HEK293 (cell line): ENCODE results near the gene CBX3.

Source experiments
- CTCF ChIA-PET: fragments of 350-600 bp; formaldehyde crosslinking; extraction: SDS; loops from one replicate; lab custom pipeline; 2021; ENCODE audit warnings: antibody characterized with exemption; lab: Yijun Ruan, JAX
- POLR2A ChIA-PET: fragments of 300-600 bp; formaldehyde crosslinking; extraction: SDS; loops from one replicate; lab custom pipeline; 2020; ENCODE audit warnings: antibody characterized with exemption, inconsistent platforms; lab: Yijun Ruan, JAX
- H3K27ac ChIP-seq: fragments of 200-500 bp; sonication (Bioruptor generic); 2 replicates; pipeline ENCODE4 v1.5.1; 2014; ENCODE audit warnings: low read depth, low read length, control low read depth, inconsistent platforms; ENCODE audit errors: extremely low read depth
- H3K36me3 ChIP-seq, 2 experiments: fragments of 200-500 bp in 1 of 2; sonication (Bioruptor generic) in 1 of 2; 1 replicate in 1 of 2; 2 replicates in 1 of 2; pipeline ENCODE4 v1.5.1; 2014 to 2017; ENCODE audit warnings: inconsistent platforms in 2 of 2, low read length in 2 of 2; ENCODE audit not compliant: control insufficient read depth in 2 of 2, insufficient read depth in 1 of 2
- H3K4me1 ChIP-seq: fragments of 200-500 bp; sonication (Bioruptor generic); 2 replicates; pipeline ENCODE4 v1.5.1; 2014; ENCODE audit warnings: mild to moderate bottlenecking, low read length, inconsistent platforms; ENCODE audit not compliant: control insufficient read depth, insufficient read depth
- H3K4me3 ChIP-seq: 2 replicates; pipeline ENCODE4 v1.5.1; 2011; ENCODE audit warnings: low read depth, mild to moderate bottlenecking, control low read depth, low read length, moderate library complexity
- H3K9me3 ChIP-seq: fragments of 200-500 bp; sonication (Bioruptor generic); 2 replicates; pipeline ENCODE4 v1.5.1; 2014; ENCODE audit warnings: low read depth, low read length, inconsistent platforms; ENCODE audit not compliant: control insufficient read depth, insufficient read depth
- GLIS2 ChIP-seq: fragments of 450-650 bp; formaldehyde crosslinking; IDR thresholded peaks from 2 replicates; pipeline ENCODE4 v1.5.1; 2016; ENCODE audit warnings: missing biosample characterization, missing genetic modification characterization
- KLF9 ChIP-seq: fragments of 450-650 bp; formaldehyde crosslinking; IDR thresholded peaks from 2 replicates; pipeline ENCODE4 v1.5.1; 2016; ENCODE audit warnings: missing biosample characterization, missing genetic modification characterization, low read depth
- SP2 ChIP-seq: fragments of 450-650 bp; formaldehyde crosslinking; IDR thresholded peaks from 2 replicates; pipeline ENCODE4 v1.5.1; 2016; ENCODE audit warnings: missing biosample characterization, missing genetic modification characterization
- SP3 ChIP-seq: fragments of 450-650 bp; formaldehyde crosslinking; IDR thresholded peaks from 2 replicates; pipeline ENCODE4 v1.5.1; 2016; ENCODE audit warnings: missing biosample characterization, missing genetic modification characterization
- ZBTB8A ChIP-seq: fragments of 450-650 bp; formaldehyde crosslinking; IDR thresholded peaks from 2 replicates; pipeline ENCODE4 v1.5.1; 2016; ENCODE audit warnings: missing biosample characterization, missing genetic modification characterization
- ZFHX2 ChIP-seq: fragments of 450-650 bp; formaldehyde crosslinking; conservative IDR thresholded peaks from 2 replicates; pipeline ENCODE4 v1.5.1; 2016; ENCODE audit warnings: missing biosample characterization, missing genetic modification characterization
- ZNF335 ChIP-seq: fragments of 450-650 bp; formaldehyde crosslinking; conservative IDR thresholded peaks from 2 replicates; pipeline ENCODE4 v1.5.1; 2016; ENCODE audit warnings: missing biosample characterization, missing genetic modification characterization
- ZNF549 ChIP-seq: fragments of 450-650 bp; IDR thresholded peaks from 2 replicates; pipeline ENCODE4 v1.5.1; 2018; ENCODE audit warnings: missing biosample characterization, missing genetic modification characterization, mild to moderate bottlenecking, inconsistent platforms, moderate library complexity
- ZNF76 ChIP-seq: fragments of 450-650 bp; formaldehyde crosslinking; IDR thresholded peaks from 2 replicates; pipeline ENCODE4; 2016; ENCODE audit warnings: low read depth, missing biosample characterization, missing genetic modification characterization, borderline replicate concordance
- TF ChIP-seq, protein P1 (sequence below): fragments of 450-650 bp; formaldehyde crosslinking; IDR thresholded peaks from 2 replicates; pipeline ENCODE4 v1.5.1; 2016; ENCODE audit warnings: missing biosample characterization, missing genetic modification characterization
- TF ChIP-seq, protein P2 (sequence below): fragments of 450-650 bp; formaldehyde crosslinking; IDR thresholded peaks from 2 replicates; pipeline ENCODE4 v1.5.1; 2016; ENCODE audit warnings: missing biosample characterization, missing genetic modification characterization
- TF ChIP-seq, protein P3 (sequence below): sonication (generic); formaldehyde crosslinking; IDR thresholded peaks from 2 replicates; pipeline ENCODE4 v1.8.1; 2022; ENCODE audit warnings: mild to moderate bottlenecking, moderate library complexity, missing genetic modification reagents
- TF ChIP-seq, protein P4 (sequence below): fragments of 450-650 bp; formaldehyde crosslinking; IDR thresholded peaks from 2 replicates; pipeline ENCODE4 v1.5.1; 2016; ENCODE audit warnings: missing biosample characterization, missing genetic modification characterization
- TF ChIP-seq, protein P5 (sequence below): fragments of 450-650 bp; formaldehyde crosslinking; conservative IDR thresholded peaks from 2 replicates; pipeline ENCODE4 v1.5.1; 2016; ENCODE audit warnings: low read depth, missing biosample characterization, missing genetic modification characterization
- TF ChIP-seq, protein P6 (sequence below): fragments of 450-650 bp; formaldehyde crosslinking; optimal IDR thresholded peaks from 2 replicates; pipeline ENCODE3; 2016; ENCODE audit warnings: missing biosample characterization, mild to moderate bottlenecking, missing genetic modification characterization

Gene CBX3

DNA sequence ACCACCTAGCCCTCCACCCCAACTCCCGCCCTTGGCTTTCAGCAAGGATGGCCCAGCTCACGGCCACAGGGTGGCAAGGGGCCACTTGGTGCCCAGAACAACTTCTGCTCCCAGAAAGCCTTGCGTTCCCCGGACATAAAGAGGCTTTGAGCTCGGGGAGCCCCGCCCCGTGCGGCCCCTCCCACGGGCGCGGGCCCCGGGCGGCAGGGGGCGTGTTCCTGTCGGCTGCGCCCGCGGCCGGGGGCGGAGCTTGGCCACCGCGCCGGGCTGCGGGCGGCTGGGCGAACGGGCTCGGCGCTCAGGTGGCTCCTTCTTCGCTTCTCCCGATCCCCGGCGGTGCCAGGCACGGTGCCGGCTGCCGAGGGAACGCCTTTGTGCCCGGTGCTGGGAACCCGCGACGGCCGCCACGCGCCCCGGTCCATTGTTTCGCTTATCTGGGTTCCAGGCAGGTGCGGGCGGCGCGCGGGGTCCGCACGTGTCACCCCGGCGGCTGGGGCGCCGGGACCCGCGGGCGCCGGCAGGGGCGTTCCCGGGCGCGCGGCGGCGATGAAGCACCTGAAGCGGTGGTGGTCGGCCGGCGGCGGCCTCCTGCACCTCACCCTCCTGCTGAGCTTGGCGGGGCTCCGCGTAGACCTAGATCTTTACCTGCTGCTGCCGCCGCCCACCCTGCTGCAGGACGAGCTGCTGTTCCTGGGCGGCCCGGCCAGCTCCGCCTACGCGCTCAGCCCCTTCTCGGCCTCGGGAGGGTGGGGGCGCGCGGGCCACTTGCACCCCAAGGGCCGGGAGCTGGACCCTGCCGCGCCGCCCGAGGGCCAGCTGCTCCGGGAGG lies 49.4 kb upstream of the CBX3 start, which contains the start of gene NFE2L3:
Gene NFE2L3 (plus strand): TSS at position 246 of the 829 bp plus-strand sequence. CDS start 301 bp downstream, at position 547.
- H3K4me1 ChIP-seq = peaks cover 4% of the 10 kb centered on the region; the same call in 1 of the 2 replicates
- H3K9me3 ChIP-seq = no peaks in the 10 kb centered on the region
- POLR2A ChIA-PET = interaction anchor here (0.6 to 2.1 kb wide), 11 partner anchors 9 to 290 kb away, joined by 3 to 15 read pairs (median 3); no protein-coding TSS in a partner anchor
- H3K36me3 ChIP-seq = no peaks in the 10 kb centered on the region
- CTCF ChIA-PET = interaction anchor here (0.6 to 2.2 kb wide), 5 partner anchors 29 to 259 kb away, joined by 3 to 9 read pairs (median 4); no protein-coding TSS in a partner anchor
- H3K4me3 ChIP-seq = peak within 1 kb of the TSS; percentile 71
- H3K27ac ChIP-seq = peak within 1 kb of the TSS; percentile 71; the same call in 1 of the 2 replicates
- peak; percentile 73 for TF ChIP-seq ZNF76 (tag by site-specific recombination)
- TF ChIP-seq, protein P1, sequence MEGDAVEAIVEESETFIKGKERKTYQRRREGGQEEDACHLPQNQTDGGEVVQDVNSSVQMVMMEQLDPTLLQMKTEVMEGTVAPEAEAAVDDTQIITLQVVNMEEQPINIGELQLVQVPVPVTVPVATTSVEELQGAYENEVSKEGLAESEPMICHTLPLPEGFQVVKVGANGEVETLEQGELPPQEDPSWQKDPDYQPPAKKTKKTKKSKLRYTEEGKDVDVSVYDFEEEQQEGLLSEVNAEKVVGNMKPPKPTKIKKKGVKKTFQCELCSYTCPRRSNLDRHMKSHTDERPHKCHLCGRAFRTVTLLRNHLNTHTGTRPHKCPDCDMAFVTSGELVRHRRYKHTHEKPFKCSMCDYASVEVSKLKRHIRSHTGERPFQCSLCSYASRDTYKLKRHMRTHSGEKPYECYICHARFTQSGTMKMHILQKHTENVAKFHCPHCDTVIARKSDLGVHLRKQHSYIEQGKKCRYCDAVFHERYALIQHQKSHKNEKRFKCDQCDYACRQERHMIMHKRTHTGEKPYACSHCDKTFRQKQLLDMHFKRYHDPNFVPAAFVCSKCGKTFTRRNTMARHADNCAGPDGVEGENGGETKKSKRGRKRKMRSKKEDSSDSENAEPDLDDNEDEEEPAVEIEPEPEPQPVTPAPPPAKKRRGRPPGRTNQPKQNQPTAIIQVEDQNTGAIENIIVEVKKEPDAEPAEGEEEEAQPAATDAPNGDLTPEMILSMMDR (tag by site-specific recombination) = peak; percentile 46; the same call in 1 of the 2 replicates
- peak; percentile 52 for TF ChIP-seq ZNF335 (tag by site-specific recombination)
- TF ChIP-seq, protein P2, sequence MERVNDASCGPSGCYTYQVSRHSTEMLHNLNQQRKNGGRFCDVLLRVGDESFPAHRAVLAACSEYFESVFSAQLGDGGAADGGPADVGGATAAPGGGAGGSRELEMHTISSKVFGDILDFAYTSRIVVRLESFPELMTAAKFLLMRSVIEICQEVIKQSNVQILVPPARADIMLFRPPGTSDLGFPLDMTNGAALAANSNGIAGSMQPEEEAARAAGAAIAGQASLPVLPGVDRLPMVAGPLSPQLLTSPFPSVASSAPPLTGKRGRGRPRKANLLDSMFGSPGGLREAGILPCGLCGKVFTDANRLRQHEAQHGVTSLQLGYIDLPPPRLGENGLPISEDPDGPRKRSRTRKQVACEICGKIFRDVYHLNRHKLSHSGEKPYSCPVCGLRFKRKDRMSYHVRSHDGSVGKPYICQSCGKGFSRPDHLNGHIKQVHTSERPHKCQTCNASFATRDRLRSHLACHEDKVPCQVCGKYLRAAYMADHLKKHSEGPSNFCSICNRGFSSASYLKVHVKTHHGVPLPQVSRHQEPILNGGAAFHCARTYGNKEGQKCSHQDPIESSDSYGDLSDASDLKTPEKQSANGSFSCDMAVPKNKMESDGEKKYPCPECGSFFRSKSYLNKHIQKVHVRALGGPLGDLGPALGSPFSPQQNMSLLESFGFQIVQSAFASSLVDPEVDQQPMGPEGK (tag by site-specific recombination) = 0 out of 2 replicates have a peak, but pooled peaks have one; percentile 23
- peak; percentile 39; the same call in 1 of the 2 replicates for TF ChIP-seq ZFHX2
- peak; percentile 61; the same call in 1 of the 2 replicates for TF ChIP-seq KLF9
- TF ChIP-seq, protein P3, sequence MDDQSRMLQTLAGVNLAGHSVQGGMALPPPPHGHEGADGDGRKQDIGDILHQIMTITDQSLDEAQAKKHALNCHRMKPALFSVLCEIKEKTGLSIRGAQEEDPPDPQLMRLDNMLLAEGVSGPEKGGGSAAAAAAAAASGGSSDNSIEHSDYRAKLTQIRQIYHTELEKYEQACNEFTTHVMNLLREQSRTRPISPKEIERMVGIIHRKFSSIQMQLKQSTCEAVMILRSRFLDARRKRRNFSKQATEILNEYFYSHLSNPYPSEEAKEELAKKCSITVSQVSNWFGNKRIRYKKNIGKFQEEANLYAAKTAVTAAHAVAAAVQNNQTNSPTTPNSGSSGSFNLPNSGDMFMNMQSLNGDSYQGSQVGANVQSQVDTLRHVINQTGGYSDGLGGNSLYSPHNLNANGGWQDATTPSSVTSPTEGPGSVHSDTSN (CRISPR knock-in tag) = 0 out of 2 replicates have a peak, but pooled peaks have one; percentile 36
- TF ChIP-seq SP2 (tag by site-specific recombination) = peak; percentile 39; the same call in 1 of the 2 replicates
- TF ChIP-seq, protein P4, sequence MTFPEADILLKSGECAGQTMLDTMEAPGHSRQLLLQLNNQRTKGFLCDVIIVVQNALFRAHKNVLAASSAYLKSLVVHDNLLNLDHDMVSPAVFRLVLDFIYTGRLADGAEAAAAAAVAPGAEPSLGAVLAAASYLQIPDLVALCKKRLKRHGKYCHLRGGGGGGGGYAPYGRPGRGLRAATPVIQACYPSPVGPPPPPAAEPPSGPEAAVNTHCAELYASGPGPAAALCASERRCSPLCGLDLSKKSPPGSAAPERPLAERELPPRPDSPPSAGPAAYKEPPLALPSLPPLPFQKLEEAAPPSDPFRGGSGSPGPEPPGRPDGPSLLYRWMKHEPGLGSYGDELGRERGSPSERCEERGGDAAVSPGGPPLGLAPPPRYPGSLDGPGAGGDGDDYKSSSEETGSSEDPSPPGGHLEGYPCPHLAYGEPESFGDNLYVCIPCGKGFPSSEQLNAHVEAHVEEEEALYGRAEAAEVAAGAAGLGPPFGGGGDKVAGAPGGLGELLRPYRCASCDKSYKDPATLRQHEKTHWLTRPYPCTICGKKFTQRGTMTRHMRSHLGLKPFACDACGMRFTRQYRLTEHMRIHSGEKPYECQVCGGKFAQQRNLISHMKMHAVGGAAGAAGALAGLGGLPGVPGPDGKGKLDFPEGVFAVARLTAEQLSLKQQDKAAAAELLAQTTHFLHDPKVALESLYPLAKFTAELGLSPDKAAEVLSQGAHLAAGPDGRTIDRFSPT (tag by site-specific recombination) = peak; percentile 90
- no peak for TF ChIP-seq GLIS2 (tag by site-specific recombination)
- TF ChIP-seq, protein P5, sequence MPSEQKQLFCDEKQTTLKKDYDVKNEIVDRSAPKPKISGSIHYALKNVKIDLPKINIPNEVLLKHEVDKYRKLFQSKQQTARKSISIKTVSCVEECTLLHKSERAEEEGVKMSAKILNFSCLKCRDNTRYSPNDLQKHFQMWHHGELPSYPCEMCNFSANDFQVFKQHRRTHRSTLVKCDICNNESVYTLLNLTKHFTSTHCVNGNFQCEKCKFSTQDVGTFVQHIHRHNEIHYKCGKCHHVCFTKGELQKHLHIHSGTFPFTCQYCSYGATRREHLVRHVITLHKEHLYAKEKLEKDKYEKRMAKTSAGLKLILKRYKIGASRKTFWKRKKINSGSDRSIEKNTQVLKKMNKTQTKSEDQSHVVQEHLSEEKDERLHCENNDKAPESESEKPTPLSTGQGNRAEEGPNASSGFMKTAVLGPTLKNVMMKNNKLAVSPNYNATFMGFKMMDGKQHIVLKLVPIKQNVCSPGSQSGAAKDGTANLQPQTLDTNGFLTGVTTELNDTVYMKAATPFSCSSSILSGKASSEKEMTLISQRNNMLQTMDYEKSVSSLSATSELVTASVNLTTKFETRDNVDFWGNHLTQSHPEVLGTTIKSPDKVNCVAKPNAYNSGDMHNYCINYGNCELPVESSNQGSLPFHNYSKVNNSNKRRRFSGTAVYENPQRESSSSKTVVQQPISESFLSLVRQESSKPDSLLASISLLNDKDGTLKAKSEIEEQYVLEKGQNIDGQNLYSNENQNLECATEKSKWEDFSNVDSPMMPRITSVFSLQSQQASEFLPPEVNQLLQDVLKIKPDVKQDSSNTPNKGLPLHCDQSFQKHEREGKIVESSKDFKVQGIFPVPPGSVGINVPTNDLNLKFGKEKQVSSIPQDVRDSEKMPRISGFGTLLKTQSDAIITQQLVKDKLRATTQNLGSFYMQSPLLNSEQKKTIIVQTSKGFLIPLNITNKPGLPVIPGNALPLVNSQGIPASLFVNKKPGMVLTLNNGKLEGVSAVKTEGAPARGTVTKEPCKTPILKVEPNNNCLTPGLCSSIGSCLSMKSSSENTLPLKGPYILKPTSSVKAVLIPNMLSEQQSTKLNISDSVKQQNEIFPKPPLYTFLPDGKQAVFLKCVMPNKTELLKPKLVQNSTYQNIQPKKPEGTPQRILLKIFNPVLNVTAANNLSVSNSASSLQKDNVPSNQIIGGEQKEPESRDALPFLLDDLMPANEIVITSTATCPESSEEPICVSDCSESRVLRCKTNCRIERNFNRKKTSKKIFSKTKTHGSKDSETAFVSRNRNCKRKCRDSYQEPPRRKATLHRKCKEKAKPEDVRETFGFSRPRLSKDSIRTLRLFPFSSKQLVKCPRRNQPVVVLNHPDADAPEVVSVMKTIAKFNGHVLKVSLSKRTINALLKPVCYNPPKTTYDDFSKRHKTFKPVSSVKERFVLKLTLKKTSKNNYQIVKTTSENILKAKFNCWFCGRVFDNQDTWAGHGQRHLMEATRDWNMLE (tag by site-specific recombination) = 0 out of 2 replicates have a peak, but pooled peaks have one; percentile 44
- TF ChIP-seq SP3 (tag by site-specific recombination) = peak; percentile 35
- no peak for TF ChIP-seq ZNF549
- TF ChIP-seq ZBTB8A (tag by site-specific recombination) = peak; percentile 89
- TF ChIP-seq, protein P6, sequence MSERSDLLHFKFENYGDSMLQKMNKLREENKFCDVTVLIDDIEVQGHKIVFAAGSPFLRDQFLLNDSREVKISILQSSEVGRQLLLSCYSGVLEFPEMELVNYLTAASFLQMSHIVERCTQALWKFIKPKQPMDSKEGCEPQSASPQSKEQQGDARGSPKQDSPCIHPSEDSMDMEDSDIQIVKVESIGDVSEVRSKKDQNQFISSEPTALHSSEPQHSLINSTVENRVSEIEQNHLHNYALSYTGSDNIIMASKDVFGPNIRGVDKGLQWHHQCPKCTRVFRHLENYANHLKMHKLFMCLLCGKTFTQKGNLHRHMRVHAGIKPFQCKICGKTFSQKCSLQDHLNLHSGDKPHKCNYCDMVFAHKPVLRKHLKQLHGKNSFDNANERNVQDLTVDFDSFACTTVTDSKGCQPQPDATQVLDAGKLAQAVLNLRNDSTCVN (tag by site-specific recombination) = peak; percentile 70
